ENCODE measurements around the gene GDI1. TPM values are rescaled to one million over a fixed set of nuclear protein-coding genes. Genes with fewer than 3 reads are reported as not detected.

The GDI1 gene
- total and polyA plus RNA-seq, 9 donors = 72.8 to 188 (median 116) TPM

GRCh38 chrX:154472685-154473632 is 36.0 kb downstream of the GDI1 start:
- no peak overlapping the region for H3K27ac ChIP-seq
- 73 to 77% (median 76%) methylated on average over 28 of the region's 28 CpGs for WGBS, 3 donors
- H3K4me3 ChIP-seq = no peak overlapping the region
- H3K27me3 ChIP-seq = no peaks in the 10 kb centered on the region
- no peak for DNase-seq
- no peak for TF ChIP-seq CTCF (IDR thresholded peaks at IDR 0.05)
- no peak for TF ChIP-seq EP300 (IDR thresholded peaks at IDR 0.05)
- no peak for TF ChIP-seq POLR2A (IDR thresholded peaks at IDR 0.05)
- H3K36me3 ChIP-seq = no peaks in the 10 kb centered on the region
- no peaks in the 10 kb centered on the region for H3K9me3 ChIP-seq
- H3K4me1 ChIP-seq (ENCODE audit: insufficient read depth) = peaks cover under 1% of the 10 kb centered on the region
- intact Hi-C loops (cut with DNase I) = no loop called here

DNA sequence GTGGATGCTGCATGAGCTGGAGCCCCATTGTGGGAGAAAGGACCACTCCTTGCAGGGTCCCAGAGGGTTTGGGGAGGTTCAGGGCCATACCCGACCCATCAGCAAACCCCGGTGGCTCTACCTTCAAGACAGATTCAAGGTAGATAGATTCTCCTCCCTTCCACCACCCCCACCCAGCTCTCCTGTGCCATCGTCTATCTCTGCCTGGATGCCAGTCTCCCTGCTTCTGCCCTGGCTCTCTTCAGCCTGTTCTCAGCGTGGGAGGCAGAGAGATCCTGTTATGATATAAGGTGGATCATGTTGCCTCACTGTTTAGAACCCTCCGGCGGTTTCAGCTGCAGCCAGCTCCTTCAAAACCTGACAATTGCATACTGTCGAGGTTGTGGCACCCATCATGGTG is 36.7 kb downstream of the GDI1 start:
- Histone ChIP-seq H3K36me3 (no peaks in the 10 kb centered on the region), H3K9me3 (no peaks in the 10 kb centered on the region), H3K27me3 (no peaks in the 10 kb centered on the region), H3K4me1 (ENCODE audit: insufficient read depth) (peaks cover 3% of the 10 kb centered on the region), H3K4me3 (no peak overlapping the region), H3K27ac (no peak overlapping the region)
- intact Hi-C loops (cut with DNase I) = no loop called here
- WGBS, 3 donors = 69 to 72% (median 70%) methylated on average over 7 of the region's 7 CpGs
- no peak for DNase-seq
- no peak for TF ChIP-seq CTCF (IDR thresholded peaks at IDR 0.05)
- no peak for TF ChIP-seq POLR2A (IDR thresholded peaks at IDR 0.05)
- TF ChIP-seq EP300 (IDR thresholded peaks at IDR 0.05) = no peak

- TF ChIP-seq CTCF (IDR thresholded peaks at IDR 0.05) (no peak), POLR2A (IDR thresholded peaks at IDR 0.05) (no peak), EP300 (IDR thresholded peaks at IDR 0.05) (no peak)
- Histone ChIP-seq H3K27me3 (no peaks in the 10 kb centered on the region), H3K36me3 (no peaks in the 10 kb centered on the region), H3K27ac (no peak overlapping the region), H3K4me3 (no peak overlapping the region), H3K9me3 (no peaks in the 10 kb centered on the region), H3K4me1 (ENCODE audit: insufficient read depth) (peaks cover 3% of the 10 kb centered on the region)
- DNase-seq = peak in 1 of 5 donors; percentile 22
- WGBS, 3 donors = 82 to 87% (median 85%) methylated on average over 8 of the region's 8 CpGs
- intact Hi-C loops (cut with DNase I) = no loop called here
Measured at GRCh38 chrX:154476821-154477220, 39.9 kb downstream of the GDI1 start.

GRCh38 chrX:154477891-154478477 is 41.0 kb downstream of the GDI1 start:
- peaks cover 3% of the 10 kb centered on the region for H3K4me1 ChIP-seq (ENCODE audit: insufficient read depth)
- H3K27ac ChIP-seq = peak overlapping the region in 1 of 2 donors; percentile 0
- no peak for TF ChIP-seq EP300 (IDR thresholded peaks at IDR 0.05)
- TF ChIP-seq CTCF (IDR thresholded peaks at IDR 0.05) = no peak
- no peak for TF ChIP-seq POLR2A (IDR thresholded peaks at IDR 0.05)
- no peaks in the 10 kb centered on the region for H3K36me3 ChIP-seq
- peak in 1 of 5 donors; percentile 31 for DNase-seq
- WGBS, 3 donors = 51 to 68% (median 67%) methylated on average over 24 of the region's 24 CpGs
- no peaks in the 10 kb centered on the region for H3K9me3 ChIP-seq
- intact Hi-C loops (cut with DNase I) = no loop called here
- no peaks in the 10 kb centered on the region for H3K27me3 ChIP-seq
- peak overlapping the region; percentile 47 for H3K4me3 ChIP-seq
